Peyer's patch (tissue), 4 donors: Measurements from ENCODE around the gene IFI6. TPM values are rescaled to one million over a fixed set of nuclear protein-coding genes. Genes with fewer than 3 reads are reported as not detected.

Source experiments
- DNase-seq, 3 donors: peaks; one replicate each; pipeline ENCODE4 v3.0.0-alpha.2; 2017 to 2019
- H3K27ac ChIP-seq, 4 donors: fragments of 200-600 bp; sonication (generic); one replicate each; pipeline ENCODE4 v1.5.1; 2016 to 2019
- H3K27me3 ChIP-seq, 2 donors: fragments of 200-600 bp; sonication (generic); one replicate each; pipeline ENCODE4 v1.5.1; 2019
- H3K36me3 ChIP-seq, 3 donors: fragments of 200-600 bp; sonication (generic); one replicate each; pipeline ENCODE4 v1.5.1; 2016 to 2019
- H3K4me1 ChIP-seq, 4 donors: fragments of 200-600 bp; sonication (generic); one replicate each; pipeline ENCODE4 v1.5.1; 2016 to 2019
- H3K4me3 ChIP-seq, 4 donors: fragments of 200-600 bp; sonication (generic); 1 replicate in 3 of 4; 2 replicates in 1 of 4; pipeline ENCODE4 v1.5.1; 2016 to 2019; ENCODE audit warnings: mild to moderate bottlenecking in 1 of 4
- H3K9me3 ChIP-seq, 4 donors: fragments of 200-600 bp; sonication (generic); one replicate each; pipeline ENCODE4 v1.5.1; 2016 to 2019; ENCODE audit warnings: mild to moderate bottlenecking in 1 of 4
- CTCF ChIP-seq, 6 experiments: fragments of 450-650 bp in 4 of 6; fragments of 200-600 bp in 2 of 6; sonication (generic) in 1 of 6; IDR thresholded peaks; one replicate each; pipeline ENCODE4 v1.5.1; 2017 to 2019; ENCODE audit warnings: antibody characterized with exemption in 6 of 6, mild to moderate bottlenecking in 3 of 6, moderate library complexity in 1 of 6
- POLR2A ChIP-seq, 2 donors: fragments of 450-650 bp; IDR thresholded peaks; one replicate each; pipeline ENCODE4 v1.5.1; 2017; ENCODE audit warnings: antibody characterized with exemption in 2 of 2, mild to moderate bottlenecking in 2 of 2, moderate library complexity in 2 of 2
- total RNA-seq, 4 donors: library from RNA; depleted of rRNA; stranded (reverse); fragments of >200 nt; gene quantifications; one replicate each; pipeline ENCODE4 v1.1.0, GENCODE V29; 2016

The IFI6 gene
- total RNA-seq, 4 donors from 2014 or later = 17.8 to 28.5 (median 20.7) TPM

DNA sequence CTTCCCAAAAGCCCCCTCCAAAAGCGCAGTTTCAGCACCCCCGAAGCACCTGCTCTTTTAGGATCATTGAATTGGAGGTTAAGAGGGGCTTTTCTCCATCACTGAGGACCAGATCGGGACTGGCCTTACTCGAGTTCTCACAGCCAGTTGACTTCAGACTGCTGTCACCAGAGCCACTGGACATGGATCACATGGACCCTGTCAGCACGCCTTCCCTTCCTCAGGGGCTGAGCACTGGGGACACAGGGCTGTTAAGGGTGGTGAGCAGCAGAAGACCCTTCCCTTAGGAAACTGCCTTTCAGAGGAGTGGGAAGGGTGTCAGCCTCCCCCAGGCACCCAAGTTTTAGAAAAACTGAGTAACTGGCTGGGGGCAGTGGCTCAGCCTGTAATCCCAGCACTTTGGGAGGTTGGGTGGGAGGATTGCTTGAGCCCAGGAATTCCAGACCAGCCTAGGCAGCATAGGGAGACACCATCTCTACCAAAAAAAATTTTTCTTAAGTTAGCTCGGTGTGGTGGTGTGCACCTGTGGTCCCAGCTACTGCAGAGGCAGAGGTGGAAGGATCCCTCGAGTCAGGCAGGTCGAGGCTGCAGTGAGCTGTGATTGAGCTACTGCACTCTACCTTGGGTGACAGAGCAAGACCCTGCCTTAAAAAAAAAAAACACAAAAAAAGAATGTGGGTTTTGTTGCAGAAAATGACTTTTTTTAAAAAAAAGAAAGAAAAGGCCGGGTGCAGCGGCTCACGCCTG lies 36.4 kb downstream of the IFI6 start:
- DNase-seq = no peak
- TF ChIP-seq POLR2A (IDR thresholded peaks at IDR 0.05) (no peak), CTCF (IDR thresholded peaks at IDR 0.05) (no peak)
- H3K27ac ChIP-seq = peak overlapping the region; percentile 36 to 80 (median 68)
- H3K27me3 ChIP-seq = peaks cover 0 to 12% of the 10 kb centered on the region in 2 donors
- peak overlapping the region in 1 of 4 donors; percentile 59 for H3K4me3 ChIP-seq
- no peaks in the 10 kb centered on the region for H3K36me3 ChIP-seq
- H3K4me1 ChIP-seq = peaks cover 0 to 37% (median 36%) of the 10 kb centered on the region in 4 donors
- no peaks in the 10 kb centered on the region for H3K9me3 ChIP-seq

DNA sequence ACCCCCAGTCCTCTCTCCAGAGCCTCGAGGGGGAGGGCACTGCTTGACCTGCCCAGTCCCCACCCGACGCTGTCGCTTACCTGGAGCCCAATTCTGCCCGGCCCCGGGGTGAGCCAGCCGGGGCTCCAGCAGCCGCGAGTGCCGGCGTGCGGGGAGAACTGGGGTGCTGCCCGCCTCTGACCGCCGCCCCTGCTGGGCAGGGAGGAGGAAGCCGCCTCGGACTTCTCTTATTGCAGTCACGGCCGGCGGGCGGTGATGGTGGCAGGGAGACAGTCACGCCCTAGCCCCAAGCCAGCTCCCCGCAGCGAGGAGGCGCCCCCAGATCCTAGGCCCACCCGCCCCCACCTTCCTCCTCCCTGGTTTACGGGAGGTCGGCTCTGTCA lies 37.0 kb downstream of the IFI6 start, which contains the start of gene FGR:
Gene FGR, minus strand, starts transcription at position 201 of the 383 bp plus-strand sequence. CDS start 11,269 bp downstream, outside the sequence.
- H3K36me3 ChIP-seq = no peaks in the 10 kb centered on the region
- no peak for TF ChIP-seq POLR2A (IDR thresholded peaks at IDR 0.05)
- DNase-seq = peak in 1 of 3 donors; percentile 38
- H3K4me3 ChIP-seq = peak within 1 kb of the TSS; percentile 41 to 59 (median 54)
- peaks cover 0 to 12% of the 10 kb centered on the region in 2 donors for H3K27me3 ChIP-seq
- H3K4me1 ChIP-seq = peaks cover 0 to 43% (median 38%) of the 10 kb centered on the region in 4 donors
- H3K27ac ChIP-seq = peak within 1 kb of the TSS; percentile 36 to 80 (median 68)
- no peaks in the 10 kb centered on the region for H3K9me3 ChIP-seq

GRCh38 chr1:27634177-27634984 lies 37.6 kb downstream of the IFI6 start:
- peaks cover 0 to 43% (median 38%) of the 10 kb centered on the region in 4 donors for H3K4me1 ChIP-seq

GRCh38 chr1:27633640-27634176 lies 38.3 kb downstream of the IFI6 start:
- H3K36me3 ChIP-seq = no peaks in the 10 kb centered on the region
- no peaks in the 10 kb centered on the region for H3K9me3 ChIP-seq
- TF ChIP-seq CTCF (IDR thresholded peaks at IDR 0.05) = no peak
- peak overlapping the region; percentile 36 to 80 (median 68) for H3K27ac ChIP-seq
- peak overlapping the region; percentile 41 to 59 (median 54) for H3K4me3 ChIP-seq
- DNase-seq = no peak
- H3K4me1 ChIP-seq = peaks cover 0 to 43% (median 38%) of the 10 kb centered on the region in 4 donors
- H3K27me3 ChIP-seq = peaks cover 0 to 12% of the 10 kb centered on the region in 2 donors

More at GRCh38 chr1:27634177-27634984, 37.6 kb downstream of the IFI6 start:
- TF ChIP-seq POLR2A (IDR thresholded peaks at IDR 0.05) = no peak
- no peak for TF ChIP-seq CTCF (IDR thresholded peaks at IDR 0.05)
- Histone ChIP-seq H3K27ac (peak overlapping the region; percentile 36 to 80 (median 68)), H3K36me3 (no peaks in the 10 kb centered on the region), H3K4me3 (peak overlapping the region; percentile 41 to 59 (median 54)), H3K9me3 (no peaks in the 10 kb centered on the region), H3K27me3 (peaks cover 0 to 12% of the 10 kb centered on the region in 2 donors)
- peak in 2 of 3 donors; percentile 51 to 71 for DNase-seq

DNA sequence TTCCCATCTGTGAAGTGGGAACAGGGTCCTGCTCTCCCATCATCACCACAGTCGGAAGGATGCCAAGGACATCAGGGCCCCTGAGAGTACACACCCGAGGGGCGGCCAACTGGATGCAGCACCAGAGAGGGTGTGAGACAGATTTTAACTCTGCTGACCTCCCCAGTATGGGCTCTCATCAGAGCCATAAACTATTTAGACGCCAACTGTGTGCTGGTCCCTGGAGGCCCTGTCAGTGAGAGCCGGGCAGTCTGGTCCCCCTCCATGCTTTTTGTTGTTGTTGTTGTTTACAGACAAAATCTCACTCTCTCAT lies 38.7 kb downstream of the IFI6 start:
- Histone ChIP-seq H3K4me1 (peaks cover 0 to 43% (median 38%) of the 10 kb centered on the region in 4 donors), H3K27ac (peak overlapping the region; percentile 36 to 80 (median 68)), H3K4me3 (no peak overlapping the region), H3K27me3 (peaks cover 0 to 12% of the 10 kb centered on the region in 2 donors), H3K36me3 (no peaks in the 10 kb centered on the region), H3K9me3 (no peaks in the 10 kb centered on the region)
- TF ChIP-seq POLR2A (IDR thresholded peaks at IDR 0.05) (no peak), CTCF (IDR thresholded peaks at IDR 0.05) (no peak)
- no peak for DNase-seq
